Neural cell (in vitro differentiated cells): ENCODE data around the gene MXI1. TPM values are rescaled to one million over a fixed set of nuclear protein-coding genes. Genes with fewer than 3 reads are reported as not detected.
A peak's percentile ranks its signal among the peaks of the same experiment; 100 is the strongest.

ENCODE experiments used
- H2AFZ ChIP-seq: fragments of 200-600, 300-800 bp; sonication (generic), shearing (Covaris generic); 2 replicates; pipeline ENCODE4 v1.6.0; 2014; ENCODE audit warnings: low read depth, mild to moderate bottlenecking, antibody characterized with exemption, low read length, moderate library complexity
- H3F3A ChIP-seq: fragments of 200-600 bp; shearing (Covaris generic); 2 replicates; pipeline ENCODE4 v1.6.1; 2016; ENCODE audit warnings: mild to moderate bottlenecking, moderate library complexity, mixed read lengths, antibody characterized with exemption, low read length; ENCODE audit not compliant: insufficient read depth, poor library complexity, severe bottlenecking
- H3K27ac ChIP-seq: fragments of 200-600, 300-800 bp; sonication (generic), shearing (Covaris generic); 2 replicates; pipeline ENCODE4 v1.5.1; 2014; ENCODE audit warnings: mild to moderate bottlenecking, low read length, moderate library complexity
- H3K27me3 ChIP-seq: fragments of 300-800, 200-600 bp; sonication (generic), shearing (Covaris generic); 2 replicates; pipeline ENCODE4 v1.6.0; 2014; ENCODE audit warnings: mild to moderate bottlenecking, low read depth, low read length, moderate library complexity; ENCODE audit not compliant: insufficient read depth
- H3K36me3 ChIP-seq: fragments of 300-800, 200-600 bp; sonication (generic), shearing (Covaris generic); 2 replicates; pipeline ENCODE4 v1.5.1; 2014; ENCODE audit warnings: mild to moderate bottlenecking, antibody characterized with exemption, low read length, moderate library complexity; ENCODE audit not compliant: insufficient read depth
- H3K4me2 ChIP-seq: fragments of 300-800, 200-600 bp; sonication (generic), shearing (Covaris generic); 2 replicates; pipeline ENCODE4 v1.6.0; 2014; ENCODE audit warnings: mild to moderate bottlenecking, low read length
- H3K4me3 ChIP-seq: fragments of 300-800, 200-600 bp; sonication (generic), shearing (Covaris generic); 2 replicates; pipeline ENCODE4 v1.5.1; 2014; ENCODE audit warnings: mild to moderate bottlenecking, low read length, moderate library complexity
- H3K79me2 ChIP-seq: fragments of 200-600 bp; shearing (Covaris generic); replicated peaks from 2 replicates; pipeline ENCODE4 v1.6.0; 2014; ENCODE audit warnings: mild to moderate bottlenecking, low read length, moderate library complexity; ENCODE audit not compliant: insufficient read depth
- H3K9ac ChIP-seq: fragments of 300-800, 200-600 bp; sonication (generic), shearing (Covaris generic); 2 replicates; pipeline ENCODE4 v1.6.1; 2016; ENCODE audit warnings: mild to moderate bottlenecking, low read length, mixed read lengths
- H3K9me2 ChIP-seq: fragments of 200-600 bp; shearing (Covaris generic); 2 replicates; pipeline ENCODE4 v1.6.1; 2016; ENCODE audit warnings: mild to moderate bottlenecking, low read length, mixed read lengths; ENCODE audit not compliant: insufficient read depth
- H3K9me3 ChIP-seq: fragments of 200-600, 300-800 bp; sonication (generic), shearing (Covaris generic); 2 replicates; pipeline ENCODE4 v1.6.1; 2016; ENCODE audit warnings: mild to moderate bottlenecking, mixed run types, low read length, moderate library complexity, mixed read lengths
- H4K20me1 ChIP-seq: fragments of 200-600 bp; shearing (Covaris generic); 2 replicates; pipeline ENCODE4 v1.6.1; 2016; ENCODE audit warnings: mild to moderate bottlenecking, mixed run types; ENCODE audit not compliant: insufficient read depth
- CTCF ChIP-seq: fragments of 450-650 bp; IDR thresholded peaks from 2 replicates; pipeline ENCODE4 v1.5.1; 2014; ENCODE audit warnings: antibody characterized with exemption, mild to moderate bottlenecking, moderate library complexity; ENCODE audit not compliant: poor library complexity, severe bottlenecking
- EP300 ChIP-seq: fragments of 450-650 bp; conservative IDR thresholded peaks from 2 replicates; pipeline ENCODE4 v1.6.1; 2014; ENCODE audit warnings: antibody characterized with exemption, mild to moderate bottlenecking, moderate library complexity; ENCODE audit not compliant: poor library complexity, severe bottlenecking
- EZH2 ChIP-seq: fragments of 200-600, 300-800 bp; shearing (Covaris generic), sonication (generic); IDR thresholded peaks from 2 replicates; pipeline ENCODE4 v1.6.1; 2014; ENCODE audit warnings: antibody characterized with exemption, low read length, borderline replicate concordance, mild to moderate bottlenecking; ENCODE audit not compliant: insufficient read depth, poor library complexity, severe bottlenecking
- MXI1 ChIP-seq: fragments of 450-650 bp; conservative IDR thresholded peaks from 2 replicates; pipeline ENCODE4 v1.6.1; 2014; ENCODE audit warnings: antibody characterized with exemption, mild to moderate bottlenecking; ENCODE audit not compliant: poor library complexity, severe bottlenecking
- POLR2AphosphoS5 ChIP-seq: IDR thresholded peaks from 2 replicates; pipeline ENCODE4 v1.6.1; 2012
- RAD21 ChIP-seq: fragments of 450-650 bp; conservative IDR thresholded peaks from 2 replicates; pipeline ENCODE4 v1.6.1; 2014; ENCODE audit warnings: antibody characterized with exemption, mild to moderate bottlenecking, moderate library complexity
- REST ChIP-seq: IDR thresholded peaks from 2 replicates; pipeline ENCODE4 v1.6.1; 2012; ENCODE audit warnings: borderline replicate concordance
- SMC3 ChIP-seq: fragments of 450-650 bp; conservative IDR thresholded peaks from 2 replicates; pipeline ENCODE4 v1.6.1; 2014; ENCODE audit warnings: antibody characterized with exemption, mild to moderate bottlenecking, moderate library complexity; ENCODE audit not compliant: poor library complexity
- TAF1 ChIP-seq: IDR thresholded peaks from 2 replicates; pipeline ENCODE4 v1.6.1; 2012; ENCODE audit warnings: low read depth
- polyA minus RNA-seq: library from RNA; depleted of rRNA, polyadenylated mRNA; stranded (reverse); fragments of >200 nt; gene quantifications from 2 replicates; pipeline ENCODE4 v1.2.3, GENCODE V29; 2014
- polyA plus RNA-seq: library from polyadenylated mRNA; depleted of rRNA; stranded (reverse); fragments of >200 nt; gene quantifications from 2 replicates; pipeline ENCODE4 v1.2.3, GENCODE V29; 2014

The MXI1 gene
- 63.1 and 69.5 TPM in 2 replicates for polyA plus RNA-seq
- polyA minus RNA-seq, result 70.4 TPM in 2 replicates

- H3F3A ChIP-seq, result no peaks in the 10 kb centered on the region
- H3K27ac ChIP-seq, result peak within 1 kb of the TSS; percentile 76
- H3K9ac ChIP-seq, result peak within 1 kb of the TSS; percentile 99
- no peaks in the 10 kb centered on the region for H3K27me3 ChIP-seq
- peak within 1 kb of the TSS; percentile 88 for H3K4me2 ChIP-seq
- peaks cover 34% of the 10 kb centered on the region for H3K79me2 ChIP-seq
- H3K4me3 ChIP-seq, result peak within 1 kb of the TSS; percentile 80
- H3K36me3 ChIP-seq, result no peaks in the 10 kb centered on the region
- H3K9me3 ChIP-seq, result no peaks in the 10 kb centered on the region
- H3K9me2 ChIP-seq, result no peaks in the 10 kb centered on the region
- TF ChIP-seq CTCF (no peak), TAF1 (peak; percentile 13), SMC3 (peak; percentile 26), POLR2AphosphoS5 (peak; percentile 75), MXI1 (peak; percentile 20), EP300 (peak; percentile 13)
- peak within 1 kb of the TSS; percentile 43 for H2AFZ ChIP-seq
- no peaks in the 10 kb centered on the region for H4K20me1 ChIP-seq
These were observed at the start of gene MXI1 for GRCh38 chr10:110207011-110207804. MXI1 (plus strand) TSS chr10:110207605; CDS start chr10:110207809, 204 bp downstream.

GRCh38 chr10:110158051-110159005 lies 49.1 kb upstream of the MXI1 start:
- Histone ChIP-seq H3K4me2 (no peak overlapping the region), H3K9me3 (peaks cover 3% of the 10 kb centered on the region), H3K79me2 (no peaks in the 10 kb centered on the region), H3K36me3 (no peaks in the 10 kb centered on the region), H3K4me3 (no peak overlapping the region), H2AFZ (no peak overlapping the region), H3K9ac (no peak overlapping the region), H3K27me3 (no peaks in the 10 kb centered on the region), H3F3A (no peaks in the 10 kb centered on the region), H3K27ac (no peak overlapping the region), H4K20me1 (no peaks in the 10 kb centered on the region), H3K9me2 (no peaks in the 10 kb centered on the region)
- TF ChIP-seq CTCF (no peak), REST (no peak), EP300 (no peak), TAF1 (no peak), SMC3 (no peak), RAD21 (no peak), POLR2AphosphoS5 (no peak), MXI1 (no peak), EZH2 (no peak)
